GM12872 (cell line): ENCODE measurements around the gene CCDC9.

Source experiments
- CTCF ChIP-seq: IDR thresholded peaks from 3 replicates; pipeline ENCODE4 v1.5.1; 2011; ENCODE audit warnings: low read depth, mild to moderate bottlenecking, low read length, moderate library complexity; ENCODE audit not compliant: insufficient read depth

Gene CCDC9

GRCh38 chr19:47280183-47280797 lies 24.0 kb downstream of the CCDC9 start:
- TF ChIP-seq CTCF, result peak; percentile 76

DNA sequence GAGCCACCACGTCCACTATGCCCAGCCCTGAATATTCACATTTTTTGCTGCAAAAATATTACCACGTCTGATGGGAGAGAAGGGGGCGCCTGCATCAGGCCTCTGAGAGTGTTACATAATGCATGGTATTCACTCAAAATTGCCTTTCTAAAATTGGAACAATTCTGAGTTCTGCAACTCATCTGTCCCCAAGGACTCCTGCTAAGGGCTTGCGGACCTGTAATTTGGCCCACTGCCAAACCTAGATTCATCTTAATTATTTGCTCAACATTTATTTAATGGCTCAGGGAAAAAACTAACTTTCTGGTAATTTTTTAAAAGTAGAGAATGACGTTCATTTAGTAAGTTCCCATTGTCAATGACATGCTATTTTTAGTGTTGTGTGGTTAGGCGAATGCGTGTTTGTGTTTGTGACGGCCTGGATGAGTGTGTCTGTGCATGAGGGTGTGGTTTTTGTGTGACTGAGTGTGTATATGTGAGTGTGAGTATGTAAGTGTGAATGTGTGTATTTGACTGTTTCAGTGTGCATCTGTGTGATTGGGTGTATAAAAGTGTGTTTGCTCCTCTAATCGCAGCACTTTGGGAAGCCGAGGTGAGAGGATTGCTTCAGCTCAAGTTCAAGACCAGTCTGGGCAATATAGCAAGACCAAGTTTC lies 27.2 kb downstream of the CCDC9 start:
- no peak for TF ChIP-seq CTCF

GRCh38 chr19:47284324-47284899 lies 28.1 kb downstream of the CCDC9 start:
- peak; percentile 85 for TF ChIP-seq CTCF

DNA sequence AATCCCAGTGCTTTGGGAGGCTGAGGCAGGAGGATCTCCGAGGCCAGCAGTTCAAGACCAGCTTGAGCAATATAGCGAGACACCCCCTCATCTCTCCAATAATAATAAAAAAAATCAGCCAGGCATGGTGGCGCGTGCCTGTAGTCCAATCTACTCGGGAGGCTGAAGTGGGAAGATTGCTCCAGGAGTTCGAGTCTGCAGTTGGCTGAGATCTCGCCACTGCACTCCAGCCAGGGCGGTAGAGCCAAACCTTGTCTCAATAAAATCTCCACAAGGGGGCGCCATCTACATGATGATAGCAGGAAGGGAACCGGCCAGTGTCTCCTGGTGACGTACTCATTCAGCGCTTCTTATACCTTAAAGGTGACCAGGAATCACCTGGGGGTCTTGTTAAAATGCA lies 39.7 kb downstream of the CCDC9 start:
- TF ChIP-seq CTCF, result peak; percentile 72

GRCh38 chr19:47302249-47302648 lies 45.9 kb downstream of the CCDC9 start:
- TF ChIP-seq CTCF, result no peak

DNA sequence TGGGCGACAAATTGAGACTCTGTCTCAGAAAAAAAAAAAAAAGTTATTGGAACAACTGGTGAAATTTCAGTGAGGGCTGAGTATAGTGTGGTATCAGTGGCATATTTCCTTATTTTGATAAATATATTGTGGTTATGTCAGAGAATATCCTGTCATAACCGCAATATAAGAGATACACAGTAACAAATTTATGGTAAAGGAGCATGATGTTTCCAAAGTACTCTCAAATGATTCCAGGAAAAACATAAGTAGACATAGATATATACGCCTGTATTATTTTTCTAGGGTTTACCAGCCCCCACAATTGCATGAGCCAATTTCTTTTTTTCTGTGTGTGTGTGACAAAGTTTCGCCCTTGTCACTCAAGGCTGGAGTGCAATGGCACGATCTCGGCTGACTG lies 47.6 kb downstream of the CCDC9 start:
- TF ChIP-seq CTCF, result no peak

DNA sequence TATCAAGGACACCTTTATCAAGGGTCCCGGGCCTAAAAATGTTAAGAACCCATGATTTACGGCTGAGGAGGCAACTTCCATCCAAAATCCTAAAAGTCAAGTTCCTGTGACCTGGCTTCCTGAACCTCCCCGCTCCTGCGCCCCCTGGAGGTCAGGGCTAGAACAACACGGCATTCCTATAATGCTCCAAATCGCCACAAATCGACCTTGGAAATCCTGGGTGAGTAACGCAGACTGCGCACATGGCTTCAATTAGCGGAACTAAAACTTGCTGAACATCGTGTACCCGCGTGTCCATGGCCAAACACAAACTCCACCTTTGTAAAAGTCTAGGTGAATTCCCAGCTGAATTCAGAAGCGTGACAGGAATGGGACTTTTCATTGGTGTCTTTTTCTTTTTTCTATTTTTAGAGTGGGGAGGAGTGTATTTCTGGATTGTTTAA lies 49.0 kb downstream of the CCDC9 start:
- peak; percentile 99 for TF ChIP-seq CTCF
